ENCODE data around the gene EIF4G2.
"Not testable (repeated sequence)": the region's sequence is repeated elsewhere in the genome, so short reads cannot be mapped to it uniquely, and the experiment has no call there.

EIF4G2 gene

DNA sequence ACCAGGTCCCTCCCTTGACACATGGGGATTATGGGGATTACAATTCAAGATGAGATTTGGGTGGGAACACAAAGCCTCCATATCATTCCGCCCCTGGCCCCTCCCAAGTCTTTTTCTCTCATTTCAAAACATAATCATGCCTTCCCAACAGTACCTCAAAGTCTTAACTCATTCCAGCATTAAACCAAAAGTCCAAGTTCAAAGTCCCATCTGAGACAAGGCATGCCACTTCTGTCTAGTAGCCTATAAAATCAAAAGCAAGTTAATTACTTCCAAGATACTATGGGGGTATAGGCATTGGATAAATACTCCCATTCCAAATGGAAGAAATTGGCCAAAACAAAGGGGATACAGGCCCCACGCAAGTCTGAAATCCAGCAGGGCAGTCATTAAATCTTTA lies 19.7 kb upstream of the EIF4G2 start:
- DNase-seq (ENCODE audit: low spot score) (no peak), ATAC-seq (ENCODE audit: low read depth) (no peak)
- H3K9me3 ChIP-seq (ENCODE audit: severe bottlenecking), result no peaks in the 10 kb centered on the region
- no peaks in the 10 kb centered on the region for H3K36me3 ChIP-seq (ENCODE audit: low read depth)
- H3K27me3 ChIP-seq (ENCODE audit: insufficient read depth, poor library complexity, severe bottlenecking), result no peaks in the 10 kb centered on the region
- no peaks in the 10 kb centered on the region for H3K4me1 ChIP-seq (ENCODE audit: insufficient read depth, poor library complexity, severe bottlenecking)
- H3K4me3 ChIP-seq (ENCODE audit: severe bottlenecking), result no peak overlapping the region
- no peak overlapping the region for H3K27ac ChIP-seq (ENCODE audit: poor library complexity, severe bottlenecking)
- TF ChIP-seq, protein P1, sequence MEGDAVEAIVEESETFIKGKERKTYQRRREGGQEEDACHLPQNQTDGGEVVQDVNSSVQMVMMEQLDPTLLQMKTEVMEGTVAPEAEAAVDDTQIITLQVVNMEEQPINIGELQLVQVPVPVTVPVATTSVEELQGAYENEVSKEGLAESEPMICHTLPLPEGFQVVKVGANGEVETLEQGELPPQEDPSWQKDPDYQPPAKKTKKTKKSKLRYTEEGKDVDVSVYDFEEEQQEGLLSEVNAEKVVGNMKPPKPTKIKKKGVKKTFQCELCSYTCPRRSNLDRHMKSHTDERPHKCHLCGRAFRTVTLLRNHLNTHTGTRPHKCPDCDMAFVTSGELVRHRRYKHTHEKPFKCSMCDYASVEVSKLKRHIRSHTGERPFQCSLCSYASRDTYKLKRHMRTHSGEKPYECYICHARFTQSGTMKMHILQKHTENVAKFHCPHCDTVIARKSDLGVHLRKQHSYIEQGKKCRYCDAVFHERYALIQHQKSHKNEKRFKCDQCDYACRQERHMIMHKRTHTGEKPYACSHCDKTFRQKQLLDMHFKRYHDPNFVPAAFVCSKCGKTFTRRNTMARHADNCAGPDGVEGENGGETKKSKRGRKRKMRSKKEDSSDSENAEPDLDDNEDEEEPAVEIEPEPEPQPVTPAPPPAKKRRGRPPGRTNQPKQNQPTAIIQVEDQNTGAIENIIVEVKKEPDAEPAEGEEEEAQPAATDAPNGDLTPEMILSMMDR (IDR thresholded peaks at IDR 0.05; ENCODE audit: poor library complexity, severe bottlenecking), result no peak

DNA sequence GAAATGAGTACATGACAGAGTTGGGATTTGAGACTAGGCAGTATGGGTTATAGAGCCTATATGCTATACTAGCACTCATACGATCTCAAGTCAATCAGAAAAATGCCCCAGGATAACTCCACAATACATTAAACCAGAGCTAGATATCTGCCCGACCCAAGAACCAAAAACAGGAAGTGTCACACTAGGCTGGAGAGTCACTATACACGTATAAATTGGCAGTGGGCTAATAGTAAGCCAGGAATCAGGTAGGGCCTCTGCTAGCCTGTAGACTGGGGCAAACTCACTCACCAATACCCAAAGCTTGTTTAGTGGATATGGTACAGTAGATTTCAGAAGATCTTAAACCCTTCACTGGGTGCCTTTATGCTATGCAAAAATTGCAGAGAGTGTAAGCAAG lies 16.2 kb upstream of the EIF4G2 start:
- no peaks in the 10 kb centered on the region for H3K27me3 ChIP-seq (ENCODE audit: insufficient read depth, poor library complexity, severe bottlenecking)
- H3K4me3 ChIP-seq (ENCODE audit: severe bottlenecking), result no peak overlapping the region
- TF ChIP-seq, protein P1 (IDR thresholded peaks at IDR 0.05; ENCODE audit: poor library complexity, severe bottlenecking), result no peak
- H3K27ac ChIP-seq (ENCODE audit: poor library complexity, severe bottlenecking), result no peak overlapping the region
- no peak for ATAC-seq (ENCODE audit: low read depth)
- no peaks in the 10 kb centered on the region for H3K9me3 ChIP-seq (ENCODE audit: severe bottlenecking)
- no peaks in the 10 kb centered on the region for H3K36me3 ChIP-seq (ENCODE audit: low read depth)
- no peaks in the 10 kb centered on the region for H3K4me1 ChIP-seq (ENCODE audit: insufficient read depth, poor library complexity, severe bottlenecking)
- DNase-seq (ENCODE audit: low spot score), result no peak

DNA sequence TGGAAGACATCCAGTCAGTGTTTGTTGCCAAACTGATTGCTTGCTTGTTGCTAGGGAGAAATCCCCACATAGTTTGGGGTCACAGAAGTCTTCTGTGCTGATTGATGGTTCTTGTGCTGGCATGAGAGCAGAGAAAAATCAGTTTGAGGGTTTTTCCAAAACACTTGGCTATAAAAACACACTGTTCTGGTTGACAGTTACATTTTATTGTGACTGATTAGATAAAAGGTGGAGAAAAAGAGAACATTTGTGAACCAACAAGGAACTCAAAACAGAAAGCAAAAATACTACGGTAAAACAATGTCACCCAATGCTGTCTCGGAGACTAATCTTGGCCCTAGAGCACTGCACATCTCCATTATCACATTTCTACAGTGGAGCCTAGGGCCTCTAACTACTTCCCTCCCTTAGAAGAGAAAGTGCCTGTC lies 14.4 kb upstream of the EIF4G2 start:
- Histone ChIP-seq H3K4me3 (ENCODE audit: severe bottlenecking) (no peak overlapping the region), H3K27me3 (ENCODE audit: insufficient read depth, poor library complexity, severe bottlenecking) (no peaks in the 10 kb centered on the region), H3K27ac (ENCODE audit: poor library complexity, severe bottlenecking) (no peak overlapping the region), H3K9me3 (ENCODE audit: severe bottlenecking) (no peaks in the 10 kb centered on the region), H3K4me1 (ENCODE audit: insufficient read depth, poor library complexity, severe bottlenecking) (peaks cover 6% of the 10 kb centered on the region), H3K36me3 (ENCODE audit: low read depth) (no peaks in the 10 kb centered on the region)
- TF ChIP-seq, protein P1 (IDR thresholded peaks at IDR 0.05; ENCODE audit: poor library complexity, severe bottlenecking), result no peak
- DNase-seq (ENCODE audit: low spot score) (no peak), ATAC-seq (ENCODE audit: low read depth) (no peak)

DNA sequence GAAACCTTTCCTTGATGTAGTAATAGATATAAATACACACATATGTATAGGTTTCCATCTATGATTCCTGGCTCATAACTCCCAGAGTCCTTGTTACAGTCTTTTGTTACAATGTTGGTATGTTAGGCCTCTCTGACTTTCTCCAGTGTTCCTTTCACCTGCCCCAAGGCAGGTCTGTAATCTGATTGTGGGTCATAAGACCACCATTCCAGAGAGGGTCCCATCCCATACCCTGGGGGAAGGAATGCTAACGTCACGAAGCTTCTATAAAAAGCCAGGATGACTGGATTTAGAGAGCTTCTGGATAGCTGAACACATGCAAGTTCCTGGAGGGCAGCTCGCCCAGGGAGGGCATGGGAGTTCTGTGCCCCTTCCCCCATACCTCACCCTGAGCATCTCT lies 13.8 kb upstream of the EIF4G2 start:
- not testable (repeated sequence) for H3K27ac ChIP-seq (ENCODE audit: poor library complexity, severe bottlenecking); H3K9me3 ChIP-seq (ENCODE audit: severe bottlenecking); DNase-seq (ENCODE audit: low spot score); H3K36me3 ChIP-seq (ENCODE audit: low read depth); H3K4me3 ChIP-seq (ENCODE audit: severe bottlenecking); ATAC-seq (ENCODE audit: low read depth); H3K4me1 ChIP-seq (ENCODE audit: insufficient read depth, poor library complexity, severe bottlenecking); H3K27me3 ChIP-seq (ENCODE audit: insufficient read depth, poor library complexity, severe bottlenecking)

DNA sequence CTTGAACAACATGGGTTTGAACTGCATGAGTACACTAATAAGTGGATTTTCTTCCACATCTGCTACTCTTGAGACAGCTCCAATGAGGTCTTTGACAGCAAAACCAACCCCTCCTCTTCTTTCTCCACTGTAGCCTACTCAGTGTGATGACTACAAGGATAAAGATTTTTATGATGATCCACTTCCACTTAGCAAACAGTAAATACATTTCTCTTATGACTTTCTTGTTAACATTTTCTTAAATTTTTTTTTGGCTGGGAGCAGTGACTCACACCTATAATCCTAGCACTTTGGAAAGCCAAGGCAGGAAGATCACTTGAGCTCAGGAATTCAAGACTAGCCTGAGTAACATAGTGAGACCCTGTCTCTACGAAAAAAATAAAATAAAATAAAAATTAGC lies 9.9 kb upstream of the EIF4G2 start:
- ATAC-seq (ENCODE audit: low read depth) (peak; percentile 97), DNase-seq (ENCODE audit: low spot score) (no peak)
- TF ChIP-seq, protein P1 (IDR thresholded peaks at IDR 0.05; ENCODE audit: poor library complexity, severe bottlenecking), result no peak
- H3K27me3 ChIP-seq (ENCODE audit: insufficient read depth, poor library complexity, severe bottlenecking), result no peaks in the 10 kb centered on the region
- H3K4me3 ChIP-seq (ENCODE audit: severe bottlenecking), result no peak overlapping the region
- peaks cover 6% of the 10 kb centered on the region for H3K4me1 ChIP-seq (ENCODE audit: insufficient read depth, poor library complexity, severe bottlenecking)
- H3K9me3 ChIP-seq (ENCODE audit: severe bottlenecking), result no peaks in the 10 kb centered on the region
- H3K36me3 ChIP-seq (ENCODE audit: low read depth), result no peaks in the 10 kb centered on the region
- H3K27ac ChIP-seq (ENCODE audit: poor library complexity, severe bottlenecking), result peak overlapping the region; percentile 31
